ENCODE results near the gene CYP11A1.
"Not testable (repeated sequence)": the region's sequence is repeated elsewhere in the genome, so short reads cannot be mapped to it uniquely, and the experiment has no call there.

CYP11A1 gene

GRCh38 chr15:74400313-74400860, 32.9 kb upstream of the CYP11A1 start:
- no peak for DNase-seq

GRCh38 chr15:74399511-74400312, 32.3 kb upstream of the CYP11A1 start:
- DNase-seq: peak; percentile 55

GRCh38 chr15:74399100-74399499, 31.7 kb upstream of the CYP11A1 start:
- DNase-seq: no peak

- no peak for DNase-seq
Observed at GRCh38 chr15:74398183-74398582, 30.7 kb upstream of the CYP11A1 start.

- no peak for DNase-seq
Observed at GRCh38 chr15:74397239-74398068, 30.0 kb upstream of the CYP11A1 start.

- DNase-seq: peak; percentile 64
Observed at GRCh38 chr15:74396445-74397238, 29.2 kb upstream of the CYP11A1 start.

GRCh38 chr15:74396146-74396438, 28.6 kb upstream of the CYP11A1 start:
- no peak for DNase-seq

GRCh38 chr15:74395319-74396145, 28.1 kb upstream of the CYP11A1 start:
- no peak for DNase-seq

GRCh38 chr15:74394090-74394846, 26.8 kb upstream of the CYP11A1 start:
- DNase-seq: no peak

GRCh38 chr15:74393423-74393822, 26.0 kb upstream of the CYP11A1 start:
- DNase-seq: no peak

- no peak for DNase-seq
Observed at GRCh38 chr15:74392902-74393301, 25.5 kb upstream of the CYP11A1 start.

GRCh38 chr15:74392451-74392830, 25.0 kb upstream of the CYP11A1 start:
- no peak for DNase-seq

- no peak for DNase-seq
Observed at GRCh38 chr15:74391582-74392450, 24.4 kb upstream of the CYP11A1 start.

- DNase-seq: no peak
Observed at GRCh38 chr15:74390647-74391288, 23.3 kb upstream of the CYP11A1 start.

GRCh38 chr15:74390049-74390646, 22.7 kb upstream of the CYP11A1 start:
- DNase-seq: not testable (repeated sequence)

- no peak for DNase-seq
Observed at GRCh38 chr15:74389241-74390048, 22.0 kb upstream of the CYP11A1 start.

- DNase-seq: no peak
Observed at GRCh38 chr15:74388363-74388951, 21.0 kb upstream of the CYP11A1 start.
